Measurements from ENCODE around the gene SASS6. TPM values are rescaled to one million over a fixed set of nuclear protein-coding genes. Genes with fewer than 3 reads are reported as not detected.

Gene SASS6
- total and polyA plus RNA-seq, 9 of the 15 experiments (the other 6 are each of a cell fraction or from before 2014, with no cell fraction given): 11.6 to 34.1 (median 18.0) TPM

DNA sequence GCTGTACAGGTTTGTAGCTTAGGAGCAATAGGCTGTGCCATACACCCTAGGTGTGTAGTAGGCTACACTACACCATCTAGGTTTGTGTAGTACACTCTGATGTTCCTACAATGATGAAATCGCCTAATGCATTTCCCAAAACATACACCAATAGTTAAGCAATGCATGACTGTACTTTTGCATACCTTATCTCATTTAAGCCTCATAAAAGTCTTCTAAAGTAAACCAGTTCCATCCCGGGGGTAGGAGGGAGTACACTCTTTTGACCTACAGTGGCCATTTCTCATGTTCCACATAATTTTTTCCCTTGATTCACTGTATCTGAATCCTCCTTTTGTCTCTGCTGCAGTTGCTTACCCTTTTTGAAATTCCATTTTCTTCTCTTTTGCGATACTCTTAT lies 12.4 kb upstream of the SASS6 start:
- CTCF ChIA-PET (ENCODE audit: low intra/inter-chr PET ratio): no interaction called here
- H2AFZ ChIP-seq (ENCODE audit: low read depth, low read length): no peak overlapping the region
- intact Hi-C loops (cut with micrococcal nuclease): no loop called here
- no peak overlapping the region for H3K27ac ChIP-seq (ENCODE audit: extremely low read depth, low read depth, low read length)
- in situ Hi-C loops (cut with MboI): no loop called here
- peaks cover 0 to 11% of the 10 kb centered on the region in 2 experiments; a peak in 2 of 5 replicates for H3K4me1 ChIP-seq (replicated peaks in 1 of 2; ENCODE audit: control insufficient read depth in 2 of 2, insufficient read depth in 2 of 2, low read length in 2 of 2)
- no peaks in the 10 kb centered on the region for H3K79me2 ChIP-seq (ENCODE audit: control insufficient read depth, insufficient read depth, low read length)
- no peaks in the 10 kb centered on the region for H3K9me3 ChIP-seq (replicated peaks; ENCODE audit: control insufficient read depth, insufficient read depth, low read depth, low read length)
- H3K4me3 ChIP-seq: no peak overlapping the region
- no TSS peak for BruUV-seq (replicated peaks)
- DNase-seq (ENCODE audit: extremely low read depth in 1 of 4, low spot score in 3 of 4) (no peak), FAIRE-seq (no peak), ATAC-seq (no peak)
- peaks cover 95% of the 10 kb centered on the region for H3K36me3 ChIP-seq (ENCODE audit: control insufficient read depth, insufficient read depth, low read length)
- no peaks in the 10 kb centered on the region for H3K27me3 ChIP-seq (ENCODE audit: control insufficient read depth in 2 of 2, insufficient read depth in 2 of 2, low read length in 2 of 2)
- H3K9me1 ChIP-seq (ENCODE audit: control insufficient read depth, insufficient read depth, low read length): peaks cover 3% of the 10 kb centered on the region
- H3K4me2 ChIP-seq (ENCODE audit: insufficient read depth, low read length): no peak overlapping the region
- 82% methylated on average over 3 of the region's 3 CpGs for WGBS (ENCODE audit: insufficient coverage, low coverage, missing lambda C conversion rate)
- no peak overlapping the region for H3K9ac ChIP-seq (ENCODE audit: insufficient read depth in 1 of 2, low read depth in 2 of 2, low read length in 2 of 2)
- H4K20me1 ChIP-seq (replicated peaks; ENCODE audit: control insufficient read depth, insufficient read depth, low read length): no peaks in the 10 kb centered on the region
- TF ChIP-seq BDP1 (IDR thresholded peaks at IDR 0.05; ENCODE audit: insufficient read depth, insufficient read length) (no peak), TAF15 (IDR thresholded peaks at IDR 0.05; ENCODE audit: low read depth, low read length) (no peak), PHB (CRISPR knock-in tag; IDR thresholded peaks at IDR 0.05) (no peak), MYBL2 (IDR thresholded peaks at IDR 0.05; ENCODE audit: low read depth) (no peak), MYBL2 (CRISPR knock-in tag; IDR thresholded peaks at IDR 0.05; ENCODE audit: borderline replicate concordance) (no peak), POLR3G (IDR thresholded peaks at IDR 0.05; ENCODE audit: extremely low read depth, insufficient read length, insufficient replicate concordance) (no peak), ETV6 (IDR thresholded peaks at IDR 0.05; ENCODE audit: borderline replicate concordance in 1 of 2, low read depth in 2 of 2, low read length in 1 of 2) (no peak), ETV6 (CRISPR knock-in tag; IDR thresholded peaks at IDR 0.05; ENCODE audit: borderline replicate concordance) (no peak), NFATC3 (IDR thresholded peaks at IDR 0.05) (no peak), ZNF311 (CRISPR knock-in tag; IDR thresholded peaks at IDR 0.05) (no peak), ARID3A (IDR thresholded peaks at IDR 0.05; ENCODE audit: borderline replicate concordance, low read depth, low read length) (no peak), NFRKB (IDR thresholded peaks at IDR 0.05; ENCODE audit: low read depth) (no peak), JUNB (CRISPR knock-in tag; conservative IDR thresholded peaks at IDR 0.05) (no peak), WHSC1 (IDR thresholded peaks at IDR 0.05; ENCODE audit: low read length) (no peak), FOXM1 (IDR thresholded peaks at IDR 0.05; ENCODE audit: low read depth) (no peak), FOXM1 (CRISPR knock-in tag; IDR thresholded peaks at IDR 0.05; ENCODE audit: low read depth) (no peak)
- TF ChIP-seq, protein P1, sequence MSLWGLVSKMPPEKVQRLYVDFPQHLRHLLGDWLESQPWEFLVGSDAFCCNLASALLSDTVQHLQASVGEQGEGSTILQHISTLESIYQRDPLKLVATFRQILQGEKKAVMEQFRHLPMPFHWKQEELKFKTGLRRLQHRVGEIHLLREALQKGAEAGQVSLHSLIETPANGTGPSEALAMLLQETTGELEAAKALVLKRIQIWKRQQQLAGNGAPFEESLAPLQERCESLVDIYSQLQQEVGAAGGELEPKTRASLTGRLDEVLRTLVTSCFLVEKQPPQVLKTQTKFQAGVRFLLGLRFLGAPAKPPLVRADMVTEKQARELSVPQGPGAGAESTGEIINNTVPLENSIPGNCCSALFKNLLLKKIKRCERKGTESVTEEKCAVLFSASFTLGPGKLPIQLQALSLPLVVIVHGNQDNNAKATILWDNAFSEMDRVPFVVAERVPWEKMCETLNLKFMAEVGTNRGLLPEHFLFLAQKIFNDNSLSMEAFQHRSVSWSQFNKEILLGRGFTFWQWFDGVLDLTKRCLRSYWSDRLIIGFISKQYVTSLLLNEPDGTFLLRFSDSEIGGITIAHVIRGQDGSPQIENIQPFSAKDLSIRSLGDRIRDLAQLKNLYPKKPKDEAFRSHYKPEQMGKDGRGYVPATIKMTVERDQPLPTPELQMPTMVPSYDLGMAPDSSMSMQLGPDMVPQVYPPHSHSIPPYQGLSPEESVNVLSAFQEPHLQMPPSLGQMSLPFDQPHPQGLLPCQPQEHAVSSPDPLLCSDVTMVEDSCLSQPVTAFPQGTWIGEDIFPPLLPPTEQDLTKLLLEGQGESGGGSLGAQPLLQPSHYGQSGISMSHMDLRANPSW (CRISPR knock-in tag; IDR thresholded peaks at IDR 0.05): no peak
- TF ChIP-seq, protein P2, sequence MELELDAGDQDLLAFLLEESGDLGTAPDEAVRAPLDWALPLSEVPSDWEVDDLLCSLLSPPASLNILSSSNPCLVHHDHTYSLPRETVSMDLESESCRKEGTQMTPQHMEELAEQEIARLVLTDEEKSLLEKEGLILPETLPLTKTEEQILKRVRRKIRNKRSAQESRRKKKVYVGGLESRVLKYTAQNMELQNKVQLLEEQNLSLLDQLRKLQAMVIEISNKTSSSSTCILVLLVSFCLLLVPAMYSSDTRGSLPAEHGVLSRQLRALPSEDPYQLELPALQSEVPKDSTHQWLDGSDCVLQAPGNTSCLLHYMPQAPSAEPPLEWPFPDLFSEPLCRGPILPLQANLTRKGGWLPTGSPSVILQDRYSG (tag; conservative IDR thresholded peaks at IDR 0.05; ENCODE audit: low read depth): no peak
- POLR2A ChIA-PET: no interaction called here

Data from K562 (cell line).